ENCODE measurements around the gene CFAP74. TPM values are rescaled to one million over a fixed set of nuclear protein-coding genes. Genes with fewer than 3 reads are reported as not detected.
A peak's percentile ranks its signal among the peaks of the same experiment; 100 is the strongest.

CFAP74 gene
- total and polyA plus RNA-seq, 2 of the 13 experiments (the other 11 are each of a cell fraction or from before 2014, with no cell fraction given): 0.27 to 0.62 TPM

- TF ChIP-seq ZNF609 (CRISPR knock-in tag; IDR thresholded peaks at IDR 0.05; ENCODE audit: borderline replicate concordance): peak; percentile 23; the same call in 1 of the 2 replicates
- no peak for TF ChIP-seq PBX2 (CRISPR knock-in tag; IDR thresholded peaks at IDR 0.05)
- TF ChIP-seq CSRNP1 (CRISPR knock-in tag; IDR thresholded peaks at IDR 0.05): no peak
- no peak for TF ChIP-seq ZNF274 (CRISPR knock-in tag; IDR thresholded peaks at IDR 0.05)
- no peak for TF ChIP-seq ZSCAN21 (CRISPR knock-in tag; IDR thresholded peaks at IDR 0.05; ENCODE audit: borderline replicate concordance)
- TF ChIP-seq ZNF710 (CRISPR knock-in tag; IDR thresholded peaks at IDR 0.05; ENCODE audit: borderline replicate concordance): peak; percentile 62; the same call in 1 of the 2 replicates
- TF ChIP-seq NFYB (CRISPR knock-in tag; IDR thresholded peaks at IDR 0.05): no peak
- no peak for TF ChIP-seq ZNF235 (CRISPR knock-in tag; IDR thresholded peaks at IDR 0.05; ENCODE audit: borderline replicate concordance)
- no peak for TF ChIP-seq RCOR2 (CRISPR knock-in tag; IDR thresholded peaks at IDR 0.05)
- peak; percentile 41; the same call in 1 of the 2 replicates for TF ChIP-seq TBX2 (CRISPR knock-in tag; IDR thresholded peaks at IDR 0.05; ENCODE audit: borderline replicate concordance)
- TF ChIP-seq TRIM22 (IDR thresholded peaks at IDR 0.05): no peak
- TF ChIP-seq ZNF30 (CRISPR knock-in tag; IDR thresholded peaks at IDR 0.05): no peak
- TF ChIP-seq KAT8 (CRISPR knock-in tag; IDR thresholded peaks at IDR 0.05): peak; percentile 32; the same call in 1 of the 2 replicates
- peak; percentile 29 for TF ChIP-seq PHF20 (CRISPR knock-in tag; IDR thresholded peaks at IDR 0.05)
- no peak for TF ChIP-seq PCBP2 (optimal IDR thresholded peaks at IDR 0.05; ENCODE audit: low read depth, low read length, poor library complexity, severe bottlenecking)
Observed at GRCh38 chr1:1922956-1923833, 80.4 kb downstream of the CFAP74 start (continued).

Measured in HepG2 (cell line).